Fibroblast of the aortic adventitia (primary cell): ENCODE measurements around the gene PRLR. TPM values are rescaled to one million over a fixed set of nuclear protein-coding genes. Genes with fewer than 3 reads are reported as not detected.

Experiments used
- DNase-seq: peaks from one replicate; pipeline ENCODE4 v3.0.0-alpha.2; 2010; ENCODE audit warnings: low read depth
- H3K4me3 ChIP-seq: 2 replicates; pipeline ENCODE4 v1.5.1; 2011; ENCODE audit warnings: low read depth, mild to moderate bottlenecking, control low read depth, low read length, moderate library complexity
- CTCF ChIP-seq: IDR thresholded peaks from 2 replicates; pipeline ENCODE4 v1.5.1; 2011; ENCODE audit warnings: mild to moderate bottlenecking, low read length, control low read depth, inconsistent platforms; ENCODE audit not compliant: insufficient read depth
- total RNA-seq: library from RNA; depleted of rRNA; stranded (reverse); fragments of >200 nt; gene quantifications from 2 replicates; pipeline ENCODE4 v1.2.3, GENCODE V29; 2012; ENCODE audit warnings: low replicate concordance

PRLR gene
- total RNA-seq, 1 donor = 0.63 TPM

DNA sequence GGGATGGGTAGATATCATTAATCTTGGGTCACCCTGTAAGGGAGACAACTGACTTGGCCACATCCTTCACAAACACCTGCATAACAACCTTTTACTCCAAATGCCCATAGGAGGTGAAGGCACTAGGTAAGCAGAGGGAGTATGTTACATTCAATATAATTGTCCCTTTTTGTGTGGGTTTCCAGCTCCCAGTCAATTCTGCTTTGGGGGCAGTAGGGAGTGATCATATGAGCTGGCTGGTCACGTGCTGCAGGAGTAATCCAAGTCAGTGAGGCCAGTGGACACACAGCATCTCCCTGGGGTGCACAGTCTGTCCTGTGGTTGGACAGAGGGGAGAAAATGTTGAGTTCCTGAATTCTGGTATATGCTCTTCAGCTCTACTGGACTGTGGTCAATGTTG lies 181.4 kb downstream of the PRLR start:
- no peak for DNase-seq
- no peak overlapping the region for H3K4me3 ChIP-seq
- no peak for TF ChIP-seq CTCF

DNA sequence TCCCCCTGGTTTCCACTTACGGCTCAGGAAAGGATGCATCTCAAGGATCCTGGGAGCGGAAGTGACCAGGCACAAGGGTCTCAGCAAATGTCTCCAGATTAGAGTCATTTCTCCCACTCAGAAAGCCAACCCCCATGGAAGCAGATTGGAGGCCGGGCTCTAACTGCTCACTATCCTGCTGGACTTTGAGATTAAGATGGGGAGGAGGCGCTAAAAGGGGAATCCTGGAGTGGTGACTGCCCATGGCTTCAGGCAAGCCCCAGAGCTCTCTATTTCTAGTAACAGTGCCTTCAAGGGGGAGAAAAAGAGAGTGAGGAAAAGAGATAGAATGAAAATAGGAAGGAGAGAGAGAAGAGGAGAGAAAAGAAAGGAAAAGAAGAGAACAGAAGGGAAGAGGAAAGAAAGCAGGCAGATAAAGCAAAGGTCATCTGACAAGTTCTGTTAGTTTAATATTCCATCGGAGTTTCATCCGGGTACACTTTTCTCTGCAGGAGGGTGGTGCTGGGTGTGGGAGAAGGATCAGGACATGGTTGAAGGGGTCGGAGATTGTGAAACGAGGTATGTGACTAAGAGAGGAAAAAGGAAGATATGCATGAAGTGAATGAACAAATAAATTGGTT lies 182.4 kb downstream of the PRLR start, which contains the start of gene AGXT2:
AGXT2 (minus strand) TSS at position 165 of the 620 bp plus-strand sequence; CDS start at position 108, 57 bp downstream.
- no peak for TF ChIP-seq CTCF
- H3K4me3 ChIP-seq = no peak within 1 kb of the TSS
- DNase-seq = no peak

- DNase-seq = peak; percentile 93
- TF ChIP-seq CTCF = no peak
- H3K4me3 ChIP-seq = no peak overlapping the region
These were observed 183.5 kb downstream of the PRLR start for GRCh38 chr5:35046774-35047173.

DNA sequence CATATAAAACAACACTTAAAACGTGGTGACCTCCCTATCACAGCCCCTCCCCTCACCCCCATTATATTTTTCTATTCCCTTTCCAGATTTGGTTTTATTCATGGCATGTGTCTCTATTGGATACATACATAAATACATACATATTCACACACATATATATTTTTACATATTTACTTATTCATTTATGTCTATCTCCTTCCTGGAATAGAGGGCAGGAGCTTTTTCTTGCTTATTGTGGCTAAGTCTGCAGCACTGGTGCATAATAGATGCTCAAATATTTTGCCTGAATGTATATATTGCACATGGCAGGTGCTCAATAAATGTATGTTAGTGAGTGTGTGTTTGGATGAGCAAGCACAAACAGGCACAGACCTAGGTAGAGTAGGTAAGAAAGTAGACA lies 185.0 kb downstream of the PRLR start:
- no peak for TF ChIP-seq CTCF
- no peak overlapping the region for H3K4me3 ChIP-seq
- DNase-seq = no peak

GRCh38 chr5:35044649-35045048 lies 185.6 kb downstream of the PRLR start:
- no peak for DNase-seq
- no peak overlapping the region for H3K4me3 ChIP-seq
- no peak for TF ChIP-seq CTCF

DNA sequence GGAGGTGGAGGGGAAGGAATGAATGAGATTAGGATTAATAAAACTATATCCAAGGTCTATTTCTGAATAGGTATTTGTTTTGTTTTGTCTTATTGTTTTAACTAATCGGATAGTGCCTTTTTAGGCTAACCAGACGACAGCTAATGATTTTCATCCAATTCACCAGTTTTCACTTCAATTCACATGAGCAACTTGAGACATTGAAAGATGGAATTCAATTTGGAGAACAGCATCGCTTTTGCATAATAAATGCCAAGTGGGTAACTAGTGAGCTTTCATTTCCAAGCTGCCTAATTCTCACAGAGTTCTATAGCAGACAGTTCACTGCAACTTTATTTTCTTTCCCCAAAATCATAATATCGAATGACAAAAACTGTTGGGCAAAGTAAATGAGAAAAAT lies 187.5 kb downstream of the PRLR start:
- TF ChIP-seq CTCF = no peak
- no peak for DNase-seq

DNA sequence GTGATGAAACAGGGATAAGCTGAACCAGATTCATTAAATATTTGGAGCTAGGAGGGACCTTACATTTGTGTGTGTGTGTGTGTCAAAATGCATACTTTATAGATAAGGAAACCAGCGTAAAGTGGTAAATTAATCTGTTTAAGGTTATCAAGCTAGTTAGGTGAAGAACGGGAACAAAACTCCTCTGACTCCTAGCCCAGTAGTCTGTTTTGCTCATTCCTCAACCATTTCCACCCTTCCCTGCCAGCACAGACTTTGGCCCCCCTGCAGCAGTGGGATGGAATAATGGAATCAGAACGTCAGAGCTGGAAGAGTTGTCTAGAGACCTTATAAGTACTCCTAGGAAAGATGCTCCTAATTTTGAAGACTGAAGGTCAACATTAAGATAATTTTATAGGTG lies 189.0 kb downstream of the PRLR start:
- TF ChIP-seq CTCF = no peak
- peak; percentile 88 for DNase-seq
- no peak overlapping the region for H3K4me3 ChIP-seq

More for the DNA sequence above, 187.5 kb downstream of the PRLR start:
- H3K4me3 ChIP-seq = no peak overlapping the region
